GM12878 (cell line): ENCODE data around the gene SLC25A45. TPM values are rescaled to one million over a fixed set of nuclear protein-coding genes. Genes with fewer than 3 reads are reported as not detected.

ENCODE experiments used
- ATAC-seq: fragments of 200-7000 bp; cut with Tn5 transposase; 3 replicates; pipeline ENCODE4 v1.9.1; 2020; ENCODE audit warnings: mild to moderate bottlenecking, moderate library complexity
- BruUV-seq: library from RNA; stranded (reverse); fragments of 400-500 nt; replicated peaks from 2 replicates; lab custom pipeline; 2021; lab: Mats Ljungman, UMichigan
- CTCF ChIA-PET: fragments of 300-600 bp; sonication (Branson Sonifier 250); formaldehyde crosslinking; extraction: SDS; loops from one replicate; lab custom pipeline; 2021; ENCODE audit warnings: inconsistent platforms; lab: Yijun Ruan, JAX
- POLR2A ChIA-PET: fragments of 350-600 bp; formaldehyde crosslinking; extraction: SDS; loops from one replicate; lab custom pipeline; 2021; ENCODE audit warnings: inconsistent platforms; lab: Charles Lee
- RAD21 ChIA-PET: fragments of 300-600 bp; sonication (Branson Sonifier 250); formaldehyde crosslinking; loops from one replicate; lab custom pipeline; 2023; ENCODE audit warnings: antibody characterized with exemption; ENCODE audit not compliant: unreplicated experiment; lab: Charles Lee
- SMC1A ChIA-PET: fragments of 300-600 bp; sonication (Branson Sonifier 250); formaldehyde crosslinking; loops from one replicate; lab custom pipeline; 2023; ENCODE audit not compliant: unreplicated experiment, uncharacterized antibody; lab: Charles Lee
- DNase-seq: peaks from one replicate; pipeline ENCODE4 v3.0.0-alpha.2; 2011; ENCODE audit warnings: low read depth, low spot score
- FAIRE-seq: peaks from 3 replicates; lab custom pipeline; 2011; peaks lifted over from hg19 to GRCh38; lab: Jason Lieb, UNC
- H2AFZ ChIP-seq: 2 replicates; pipeline ENCODE4 v1.6.0; 2011; ENCODE audit warnings: low read depth, low read length, control low read depth; ENCODE audit not compliant: control insufficient read depth
- H3K27ac ChIP-seq: 2 replicates; pipeline ENCODE4 v1.5.1; 2011; ENCODE audit warnings: control low read depth; ENCODE audit not compliant: control insufficient read depth, insufficient read depth
- H3K27me3 ChIP-seq, 2 experiments: replicated peaks in 1 of 2; 2 replicates each; pipeline versions ENCODE4 v1.6.0 to v1.6.1; 2011; ENCODE audit warnings: low read length in 1 of 2; ENCODE audit not compliant: control insufficient read depth in 2 of 2, insufficient read depth in 2 of 2
- H3K36me3 ChIP-seq, 2 experiments: 2 replicates each; pipeline ENCODE4 v1.5.1; 2011; ENCODE audit warnings: low read length in 1 of 2; ENCODE audit not compliant: control insufficient read depth in 2 of 2, insufficient read depth in 2 of 2
- H3K4me1 ChIP-seq: 2 replicates; pipeline ENCODE4 v1.6.1; 2011; ENCODE audit warnings: mild to moderate bottlenecking, low read length, moderate library complexity, mixed read lengths; ENCODE audit not compliant: control insufficient read depth, insufficient read depth
- H3K4me2 ChIP-seq: 2 replicates; pipeline ENCODE4 v1.6.0; 2011; ENCODE audit warnings: control low read depth; ENCODE audit not compliant: control insufficient read depth, insufficient read depth
- H3K4me3 ChIP-seq: fragments of 200-600 bp; sonication (generic); 2 replicates; pipeline ENCODE4 v1.5.1; 2016
- H3K79me2 ChIP-seq: 2 replicates; pipeline ENCODE4 v1.6.0; 2011; ENCODE audit warnings: low read length; ENCODE audit not compliant: control insufficient read depth, insufficient read depth
- H3K9ac ChIP-seq: 2 replicates; pipeline ENCODE4 v1.8.0; 2011; ENCODE audit warnings: low read length, control low read depth, mixed read lengths; ENCODE audit not compliant: control insufficient read depth, insufficient read depth
- H3K9me3 ChIP-seq: replicated peaks from 3 replicates; pipeline ENCODE4 v1.5.1; 2011; ENCODE audit warnings: mild to moderate bottlenecking, low read length; ENCODE audit not compliant: control insufficient read depth, insufficient read depth
- H4K20me1 ChIP-seq: 2 replicates; pipeline ENCODE4 v1.6.0; 2011; ENCODE audit not compliant: control insufficient read depth, insufficient read depth
- CEBPB ChIP-seq, 2 experiments: fragments of 150-350 bp in 1 of 2; IDR thresholded peaks; 2 replicates each; pipeline ENCODE4 v1.6.1; 2012 to 2014; ENCODE audit warnings: low read depth in 2 of 2, low read length in 2 of 2, borderline replicate concordance in 1 of 2, inconsistent platforms in 1 of 2
- CHD4 ChIP-seq: fragments of 200-600 bp; sonication (generic); IDR thresholded peaks from 2 replicates; pipeline ENCODE4 v1.6.1; 2016; ENCODE audit warnings: mild to moderate bottlenecking
- CREB1 ChIP-seq: IDR thresholded peaks from 2 replicates; pipeline ENCODE4 v1.6.1; 2012; ENCODE audit warnings: low read depth, mild to moderate bottlenecking, inconsistent platforms
- ETV6 ChIP-seq, 2 experiments: fragments of 450-650 bp in 1 of 2; IDR thresholded peaks in 1 of 2; conservative IDR thresholded peaks in 1 of 2; 2 replicates each; pipeline ENCODE4 v1.6.1; 2014; ENCODE audit warnings: antibody characterized with exemption in 1 of 2, borderline replicate concordance in 1 of 2, low read depth in 1 of 2, mild to moderate bottlenecking in 1 of 2, moderate library complexity in 1 of 2
- HDAC6 ChIP-seq: fragments of 200-600 bp; sonication (generic); IDR thresholded peaks from one replicate; pipeline ENCODE4 v1.8.0; 2017; ENCODE audit warnings: antibody characterized with exemption; ENCODE audit not compliant: unreplicated experiment
- IRF5 ChIP-seq: fragments of 450-650 bp; IDR thresholded peaks from 2 replicates; pipeline ENCODE4 v1.6.1; 2017; ENCODE audit warnings: borderline replicate concordance
- MYB ChIP-seq: fragments of 150-350 bp; IDR thresholded peaks from 2 replicates; pipeline ENCODE4 v1.6.1; 2014; ENCODE audit warnings: mild to moderate bottlenecking, low read depth, low read length, borderline replicate concordance
- POLR2A ChIP-seq: IDR thresholded peaks from 2 replicates; pipeline ENCODE4 v1.6.1; 2011; ENCODE audit warnings: low read depth, mild to moderate bottlenecking, low read length
- POU2F2 ChIP-seq: IDR thresholded peaks from 3 replicates; pipeline ENCODE4 v1.6.1; 2011; ENCODE audit warnings: low read depth, mild to moderate bottlenecking, low read length, borderline replicate concordance
- RFX5 ChIP-seq: IDR thresholded peaks from 2 replicates; pipeline ENCODE4 v1.6.1; 2011; ENCODE audit warnings: low read depth, low read length, improper control_type of control experiment
- SMARCA5 ChIP-seq: fragments of 450-650 bp; IDR thresholded peaks from 2 replicates; pipeline ENCODE4 v1.6.1; 2017; ENCODE audit warnings: mild to moderate bottlenecking
- SRF ChIP-seq, 2 experiments: IDR thresholded peaks; 2 replicates each; pipeline ENCODE4 v1.6.1; 2011; ENCODE audit warnings: low read depth in 2 of 2, low read length in 2 of 2, mild to moderate bottlenecking in 1 of 2, moderate library complexity in 1 of 2
- YY1 ChIP-seq: IDR thresholded peaks from 2 replicates; pipeline ENCODE4 v1.6.1; 2011; ENCODE audit warnings: low read depth, mild to moderate bottlenecking, low read length
- ZNF24 ChIP-seq: fragments of 450-650 bp; IDR thresholded peaks from 2 replicates; pipeline ENCODE4 v1.6.1; 2017; ENCODE audit warnings: antibody characterized with exemption, mild to moderate bottlenecking
- WGBS: methylation state at CpG from one replicate; pipeline ENCODE4 v1.1.6; 2016; ENCODE audit warnings: low lambda C conversion rate; ENCODE audit not compliant: insufficient replicate concordance, insufficient coverage; ENCODE audit errors: missing lambda C conversion rate; 5-methylcytosine and 5-hydroxymethylcytosine counted together
- in situ Hi-C: fragments of 300-500 bp; cut with MboI; formaldehyde crosslinking; loops from 9 replicates; pipeline ENCODE4 v1.14.3; 2018; ENCODE audit warnings: mixed read lengths
- intact Hi-C: fragments of 100-400 bp; cut with micrococcal nuclease; formaldehyde crosslinking; loops from one replicate; pipeline ENCODE4 v1.14.2; 2022; ENCODE audit not compliant: unreplicated experiment
- polyA plus RNA-seq, 11 experiments: library from polyadenylated mRNA; depleted of rRNA in 4 of 11; unstranded in 6 of 11; stranded (reverse) in 5 of 11; fragments of >200 nt; fragmentation: Nextera tagmentation in 4 of 11; fragmentation: Illumina TruSeq in 1 of 11; extraction: Ambion mirVana in 4 of 11; extraction: Trizol in 1 of 11; gene quantifications; 1 replicate in 1 of 11; 2 replicates in 10 of 11; pipeline versions ENCODE4 v1.2.1 to v1.2.3, GENCODE V29; 2011 to 2016; ENCODE audit warnings: inconsistent platforms in 2 of 11, missing spikeins in 2 of 11, low read depth in 1 of 11
- total RNA-seq, 4 experiments: library from RNA; depleted of rRNA in 3 of 4; stranded (reverse); fragments of >200 nt in 3 of 4; fragmentation: Illumina TruSeq in 1 of 4; extraction: Trizol in 1 of 4; gene quantifications; 2 replicates each; pipeline versions ENCODE4 v1.2.1 to v1.2.3, GENCODE V29; 2013 to 2021
- TF ChIP-seq, protein P1 (sequence below): fragments of 450-650 bp; formaldehyde crosslinking; IDR thresholded peaks from 2 replicates; pipeline ENCODE4 v1.4.0; 2020; ENCODE audit warnings: mild to moderate bottlenecking, moderate library complexity
- TF ChIP-seq, protein P2 (sequence below): fragments of 450-650 bp; IDR thresholded peaks from 2 replicates; pipeline ENCODE4 v1.6.1; 2017; ENCODE audit warnings: mild to moderate bottlenecking, moderate library complexity

Gene SLC25A45
- total and polyA plus RNA-seq, 10 of the 15 experiments (the other 5 are each of a cell fraction or from before 2014, with no cell fraction given): 4.1 to 35.2 (median 20.3) TPM

DNA sequence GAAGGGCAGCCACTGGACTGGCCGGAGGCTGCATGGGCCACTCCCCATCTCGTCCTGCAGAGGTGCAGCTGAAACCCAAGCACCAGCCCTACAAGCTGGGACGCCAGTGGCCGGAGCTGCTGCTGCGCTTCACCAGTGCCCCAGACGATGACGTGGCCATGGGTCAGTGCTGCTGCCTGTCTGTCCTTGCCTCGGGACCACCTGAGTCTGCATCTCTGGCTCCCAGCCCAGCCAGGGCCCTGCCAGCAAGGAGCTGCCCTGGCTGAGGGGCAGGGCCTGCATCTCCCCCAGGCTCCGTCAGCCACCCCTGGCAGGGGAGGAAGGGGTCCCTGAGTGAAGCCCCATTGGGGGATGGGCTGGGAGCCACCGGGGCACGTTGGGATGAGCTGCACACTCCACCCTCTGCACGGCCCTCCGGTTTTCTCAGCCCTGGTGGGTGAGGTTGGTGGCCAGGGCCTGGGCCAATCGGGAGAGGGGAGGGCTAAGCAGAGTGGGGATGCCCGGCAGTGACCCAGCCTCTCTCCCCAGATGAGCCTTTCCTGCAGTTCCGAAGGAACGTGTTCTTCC lies 11.2 kb upstream of the SLC25A45 start:
- Histone ChIP-seq H3K79me2 (peaks cover 27% of the 10 kb centered on the region), H3K4me1 (peaks cover 18% of the 10 kb centered on the region), H3K27me3 (no peaks in the 10 kb centered on the region), H3K9me3 (no peaks in the 10 kb centered on the region), H2AFZ (no peak overlapping the region), H3K4me2 (no peak overlapping the region), H3K9ac (no peak overlapping the region), H3K4me3 (no peak overlapping the region), H4K20me1 (no peaks in the 10 kb centered on the region), H3K27ac (no peak overlapping the region), H3K36me3 (peaks cover 8 to 30% of the 10 kb centered on the region in 2 experiments)
- CTCF ChIA-PET: no interaction called here
- no peak for DNase-seq
- ATAC-seq: no peak
- no TSS peak for BruUV-seq
- intact Hi-C loops: no loop called here
- SMC1A ChIA-PET: interaction anchor here (0.7 kb wide), 1 partner anchor 22 kb away, joined by 3 read pairs; no protein-coding TSS in a partner anchor
- RAD21 ChIA-PET: no interaction called here
- WGBS: 87% methylated on average over 17 of the region's 17 CpGs
- no peak for FAIRE-seq
- in situ Hi-C loops: no loop called here
- POLR2A ChIA-PET: no interaction called here
- TF ChIP-seq ZNF24 (no peak), YY1 (no peak), CREB1 (no peak), SRF (IDR thresholded peaks at IDR 0.05; ENCODE audit: low read depth in 2 of 2, low read length in 2 of 2) (no peak), RFX5 (no peak), POU2F2 (no peak), ETV6 (conservative IDR thresholded peaks at IDR 0.05 in 1 of 2, IDR thresholded peaks at IDR 0.05 in 1 of 2; ENCODE audit: borderline replicate concordance in 1 of 2, low read depth in 1 of 2) (no peak), IRF5 (no peak), POLR2A (no peak; the same call in 1 of the 2 replicates), SMARCA5 (no peak), CHD4 (no peak), CEBPB (IDR thresholded peaks at IDR 0.05; ENCODE audit: borderline replicate concordance in 1 of 2, low read depth in 2 of 2, low read length in 2 of 2) (no peak), HDAC6 (no peak), MYB (no peak)
- TF ChIP-seq, protein P1, sequence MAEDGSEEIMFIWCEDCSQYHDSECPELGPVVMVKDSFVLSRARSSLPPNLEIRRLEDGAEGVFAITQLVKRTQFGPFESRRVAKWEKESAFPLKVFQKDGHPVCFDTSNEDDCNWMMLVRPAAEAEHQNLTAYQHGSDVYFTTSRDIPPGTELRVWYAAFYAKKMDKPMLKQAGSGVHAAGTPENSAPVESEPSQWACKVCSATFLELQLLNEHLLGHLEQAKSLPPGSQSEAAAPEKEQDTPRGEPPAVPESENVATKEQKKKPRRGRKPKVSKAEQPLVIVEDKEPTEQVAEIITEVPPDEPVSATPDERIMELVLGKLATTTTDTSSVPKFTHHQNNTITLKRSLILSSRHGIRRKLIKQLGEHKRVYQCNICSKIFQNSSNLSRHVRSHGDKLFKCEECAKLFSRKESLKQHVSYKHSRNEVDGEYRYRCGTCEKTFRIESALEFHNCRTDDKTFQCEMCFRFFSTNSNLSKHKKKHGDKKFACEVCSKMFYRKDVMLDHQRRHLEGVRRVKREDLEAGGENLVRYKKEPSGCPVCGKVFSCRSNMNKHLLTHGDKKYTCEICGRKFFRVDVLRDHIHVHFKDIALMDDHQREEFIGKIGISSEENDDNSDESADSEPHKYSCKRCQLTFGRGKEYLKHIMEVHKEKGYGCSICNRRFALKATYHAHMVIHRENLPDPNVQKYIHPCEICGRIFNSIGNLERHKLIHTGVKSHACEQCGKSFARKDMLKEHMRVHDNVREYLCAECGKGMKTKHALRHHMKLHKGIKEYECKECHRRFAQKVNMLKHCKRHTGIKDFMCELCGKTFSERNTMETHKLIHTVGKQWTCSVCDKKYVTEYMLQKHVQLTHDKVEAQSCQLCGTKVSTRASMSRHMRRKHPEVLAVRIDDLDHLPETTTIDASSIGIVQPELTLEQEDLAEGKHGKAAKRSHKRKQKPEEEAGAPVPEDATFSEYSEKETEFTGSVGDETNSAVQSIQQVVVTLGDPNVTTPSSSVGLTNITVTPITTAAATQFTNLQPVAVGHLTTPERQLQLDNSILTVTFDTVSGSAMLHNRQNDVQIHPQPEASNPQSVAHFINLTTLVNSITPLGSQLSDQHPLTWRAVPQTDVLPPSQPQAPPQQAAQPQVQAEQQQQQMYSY: no peak
- TF ChIP-seq, protein P2, sequence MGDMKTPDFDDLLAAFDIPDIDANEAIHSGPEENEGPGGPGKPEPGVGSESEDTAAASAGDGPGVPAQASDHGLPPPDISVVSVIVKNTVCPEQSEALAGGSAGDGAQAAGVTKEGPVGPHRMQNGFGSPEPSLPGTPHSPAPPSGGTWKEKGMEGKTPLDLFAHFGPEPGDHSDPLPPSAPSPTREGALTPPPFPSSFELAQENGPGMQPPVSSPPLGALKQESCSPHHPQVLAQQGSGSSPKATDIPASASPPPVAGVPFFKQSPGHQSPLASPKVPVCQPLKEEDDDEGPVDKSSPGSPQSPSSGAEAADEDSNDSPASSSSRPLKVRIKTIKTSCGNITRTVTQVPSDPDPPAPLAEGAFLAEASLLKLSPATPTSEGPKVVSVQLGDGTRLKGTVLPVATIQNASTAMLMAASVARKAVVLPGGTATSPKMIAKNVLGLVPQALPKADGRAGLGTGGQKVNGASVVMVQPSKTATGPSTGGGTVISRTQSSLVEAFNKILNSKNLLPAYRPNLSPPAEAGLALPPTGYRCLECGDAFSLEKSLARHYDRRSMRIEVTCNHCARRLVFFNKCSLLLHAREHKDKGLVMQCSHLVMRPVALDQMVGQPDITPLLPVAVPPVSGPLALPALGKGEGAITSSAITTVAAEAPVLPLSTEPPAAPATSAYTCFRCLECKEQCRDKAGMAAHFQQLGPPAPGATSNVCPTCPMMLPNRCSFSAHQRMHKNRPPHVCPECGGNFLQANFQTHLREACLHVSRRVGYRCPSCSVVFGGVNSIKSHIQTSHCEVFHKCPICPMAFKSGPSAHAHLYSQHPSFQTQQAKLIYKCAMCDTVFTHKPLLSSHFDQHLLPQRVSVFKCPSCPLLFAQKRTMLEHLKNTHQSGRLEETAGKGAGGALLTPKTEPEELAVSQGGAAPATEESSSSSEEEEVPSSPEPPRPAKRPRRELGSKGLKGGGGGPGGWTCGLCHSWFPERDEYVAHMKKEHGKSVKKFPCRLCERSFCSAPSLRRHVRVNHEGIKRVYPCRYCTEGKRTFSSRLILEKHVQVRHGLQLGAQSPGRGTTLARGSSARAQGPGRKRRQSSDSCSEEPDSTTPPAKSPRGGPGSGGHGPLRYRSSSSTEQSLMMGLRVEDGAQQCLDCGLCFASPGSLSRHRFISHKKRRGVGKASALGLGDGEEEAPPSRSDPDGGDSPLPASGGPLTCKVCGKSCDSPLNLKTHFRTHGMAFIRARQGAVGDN: no peak
